ENCODE data around the gene CIP2A. TPM values are rescaled to one million over a fixed set of nuclear protein-coding genes. Genes with fewer than 3 reads are reported as not detected.

CIP2A gene
- total RNA-seq, 3 donors from 2014 or later: 2.8 to 6.8 (median 4.5) TPM

DNA sequence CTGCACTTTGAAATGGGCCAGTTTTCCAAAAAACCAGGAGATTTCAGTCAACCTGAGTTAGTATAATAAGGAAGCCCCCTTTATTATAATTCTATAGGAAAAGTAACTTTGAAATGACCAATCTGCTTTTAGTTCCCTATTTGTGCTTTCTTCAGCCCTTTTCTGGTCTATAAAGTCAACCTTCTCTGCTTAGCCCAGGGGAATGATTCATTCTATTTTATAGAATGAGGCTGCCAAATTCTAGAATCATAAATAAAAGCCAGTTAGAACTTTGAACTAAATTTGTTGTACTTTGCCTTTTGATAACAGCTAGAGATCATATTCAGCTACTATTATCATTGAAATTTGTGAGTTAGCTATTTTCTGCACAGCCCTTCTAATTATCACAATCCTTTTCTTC, 24.7 kb downstream of the CIP2A start:
- intact Hi-C loops (cut with DNase I, micrococcal nuclease): no loop called here

DNA sequence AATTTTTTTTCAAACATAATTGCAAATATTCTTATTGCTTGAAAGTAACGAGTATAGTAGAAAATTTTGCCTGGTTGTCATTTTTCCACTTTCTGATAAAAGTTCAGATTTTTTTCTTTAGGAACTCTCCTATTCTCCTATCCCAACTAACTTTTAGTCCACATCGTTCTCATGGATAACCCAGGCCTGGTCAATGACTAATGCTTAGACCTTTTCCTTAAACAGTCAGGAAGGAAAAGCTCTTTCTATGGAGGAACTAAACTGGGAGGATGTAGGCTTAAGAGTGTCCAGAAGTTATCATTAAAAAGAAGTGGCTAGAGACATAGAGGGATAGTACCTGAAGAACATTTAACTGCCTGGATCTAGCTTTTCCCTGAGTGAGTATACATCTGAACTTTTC, 26.7 kb downstream of the CIP2A start:
- DNase-seq: no peak
- TF ChIP-seq, protein P1, sequence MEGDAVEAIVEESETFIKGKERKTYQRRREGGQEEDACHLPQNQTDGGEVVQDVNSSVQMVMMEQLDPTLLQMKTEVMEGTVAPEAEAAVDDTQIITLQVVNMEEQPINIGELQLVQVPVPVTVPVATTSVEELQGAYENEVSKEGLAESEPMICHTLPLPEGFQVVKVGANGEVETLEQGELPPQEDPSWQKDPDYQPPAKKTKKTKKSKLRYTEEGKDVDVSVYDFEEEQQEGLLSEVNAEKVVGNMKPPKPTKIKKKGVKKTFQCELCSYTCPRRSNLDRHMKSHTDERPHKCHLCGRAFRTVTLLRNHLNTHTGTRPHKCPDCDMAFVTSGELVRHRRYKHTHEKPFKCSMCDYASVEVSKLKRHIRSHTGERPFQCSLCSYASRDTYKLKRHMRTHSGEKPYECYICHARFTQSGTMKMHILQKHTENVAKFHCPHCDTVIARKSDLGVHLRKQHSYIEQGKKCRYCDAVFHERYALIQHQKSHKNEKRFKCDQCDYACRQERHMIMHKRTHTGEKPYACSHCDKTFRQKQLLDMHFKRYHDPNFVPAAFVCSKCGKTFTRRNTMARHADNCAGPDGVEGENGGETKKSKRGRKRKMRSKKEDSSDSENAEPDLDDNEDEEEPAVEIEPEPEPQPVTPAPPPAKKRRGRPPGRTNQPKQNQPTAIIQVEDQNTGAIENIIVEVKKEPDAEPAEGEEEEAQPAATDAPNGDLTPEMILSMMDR (IDR thresholded peaks at IDR 0.05): no peak
- no peaks in the 10 kb centered on the region for H3K36me3 ChIP-seq (ENCODE audit: low read depth)
- H3K4me3 ChIP-seq: no peak overlapping the region
- no peaks in the 10 kb centered on the region for H3K4me1 ChIP-seq (ENCODE audit: low read depth)
- intact Hi-C loops (cut with DNase I, micrococcal nuclease): no loop called here
- ATAC-seq: no peak
- H3K9me3 ChIP-seq: no peaks in the 10 kb centered on the region

More for the DNA sequence above, 24.7 kb downstream of the CIP2A start:
- ATAC-seq: peak; percentile 24
- DNase-seq: no peak
- no peaks in the 10 kb centered on the region for H3K36me3 ChIP-seq (ENCODE audit: low read depth)
- no peak overlapping the region for H3K4me3 ChIP-seq
- H3K9me3 ChIP-seq: no peaks in the 10 kb centered on the region
- TF ChIP-seq, protein P1 (IDR thresholded peaks at IDR 0.05): no peak
- H3K4me1 ChIP-seq (ENCODE audit: low read depth): no peaks in the 10 kb centered on the region

DNA sequence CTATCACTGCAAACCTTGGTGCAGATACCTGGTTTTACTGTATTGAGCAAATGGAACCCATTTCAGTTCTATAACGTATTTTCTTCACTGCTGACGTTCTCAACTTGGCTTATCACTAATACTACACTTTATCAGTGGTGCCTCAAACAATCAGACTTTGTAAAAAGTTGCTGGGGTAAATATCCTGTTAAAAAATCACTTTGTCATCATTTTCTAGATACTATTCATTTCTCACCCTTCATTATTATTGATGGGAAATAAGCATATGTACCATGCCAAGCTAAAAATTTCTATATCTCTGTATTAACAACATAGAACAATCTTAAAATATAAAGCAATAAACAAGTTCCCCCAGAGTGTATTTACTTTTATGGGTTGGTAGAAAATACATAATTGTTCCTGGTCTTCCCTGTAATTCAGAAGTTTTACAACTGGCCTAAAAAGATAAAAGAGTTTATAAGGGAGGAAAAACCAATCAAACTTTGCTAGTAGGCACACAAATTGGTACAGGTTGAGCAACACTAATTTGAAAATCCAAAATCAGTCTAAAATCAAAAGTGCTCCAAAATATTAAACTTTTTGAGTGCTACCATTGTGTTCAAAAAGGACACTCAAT, 33.2 kb downstream of the CIP2A start:
- TF ChIP-seq, protein P1 (IDR thresholded peaks at IDR 0.05): no peak
- H3K9me3 ChIP-seq: no peaks in the 10 kb centered on the region
- H3K4me3 ChIP-seq: no peak overlapping the region
- DNase-seq (no peak), ATAC-seq (peak; percentile 54)
- H3K4me1 ChIP-seq (ENCODE audit: low read depth): no peaks in the 10 kb centered on the region
- H3K36me3 ChIP-seq (ENCODE audit: low read depth): no peaks in the 10 kb centered on the region
- intact Hi-C loops (cut with DNase I, micrococcal nuclease): loop anchor here in 1 of 2 donors (10.0 kb wide), 1 partner anchor 61 kb away; no protein-coding TSS in a partner anchor

DNA sequence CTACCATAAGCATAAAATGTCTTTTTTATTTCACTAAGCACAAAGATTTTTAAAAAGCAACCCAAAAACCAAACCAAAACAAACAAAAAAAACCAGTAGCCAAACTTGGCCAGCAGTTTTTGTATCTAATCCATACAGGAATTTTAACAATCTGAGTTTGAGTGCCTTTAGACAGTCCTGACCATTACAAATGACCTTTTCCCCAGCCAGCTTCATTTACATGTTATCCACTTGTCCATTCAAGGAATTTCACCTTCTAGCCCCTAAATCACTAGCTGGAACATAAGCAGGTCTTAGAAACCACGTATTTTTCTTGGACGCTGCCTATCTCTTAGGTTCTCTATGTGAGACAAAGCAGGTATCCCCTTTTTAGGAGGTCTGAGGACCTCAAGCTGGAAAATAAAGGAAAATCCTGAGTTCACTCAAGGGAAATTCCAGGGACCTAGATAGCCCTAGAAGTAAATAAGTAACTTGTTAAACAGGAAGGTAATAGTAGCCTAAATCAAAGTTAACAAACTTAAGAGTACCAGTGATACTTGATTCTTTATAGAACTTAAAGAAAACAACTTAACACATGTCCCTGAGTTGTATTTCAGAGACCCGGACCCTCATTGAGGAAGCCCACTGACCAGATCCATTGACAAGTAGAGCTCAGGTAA, 34.2 kb downstream of the CIP2A start:
- H3K9me3 ChIP-seq: no peaks in the 10 kb centered on the region
- ATAC-seq (peak; percentile 75), DNase-seq (peak in 1 of 3 donors; percentile 5)
- TF ChIP-seq, protein P1 (IDR thresholded peaks at IDR 0.05): no peak
- H3K4me1 ChIP-seq (ENCODE audit: low read depth): no peaks in the 10 kb centered on the region
- no peak overlapping the region for H3K4me3 ChIP-seq
- no peaks in the 10 kb centered on the region for H3K36me3 ChIP-seq (ENCODE audit: low read depth)
- intact Hi-C loops (cut with DNase I, micrococcal nuclease): loop anchor here (5.0 to 10.0 kb wide), 2 partner anchors 60 to 63 kb away; no protein-coding TSS in a partner anchor

DNA sequence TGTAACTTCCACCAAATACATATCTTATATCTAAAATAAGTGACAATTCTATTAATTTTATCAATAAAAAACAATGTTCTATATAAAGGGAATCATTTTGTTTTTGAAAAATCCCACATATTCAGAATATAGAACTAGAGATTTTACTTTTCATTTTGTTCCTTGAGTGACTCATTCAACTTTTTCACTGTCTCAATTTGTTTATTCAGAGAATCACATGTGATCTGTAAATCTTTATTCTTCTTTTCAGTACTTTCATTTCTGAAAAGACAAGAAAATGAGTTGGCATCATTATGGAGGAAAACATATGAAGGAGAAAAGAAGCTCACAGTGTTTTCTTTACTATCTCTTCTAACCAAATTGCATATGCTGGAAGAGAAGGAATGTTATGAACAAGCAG, 35.0 kb downstream of the CIP2A start:
- H3K9me3 ChIP-seq: no peaks in the 10 kb centered on the region
- H3K4me1 ChIP-seq (ENCODE audit: low read depth): no peaks in the 10 kb centered on the region
- H3K4me3 ChIP-seq: no peak overlapping the region
- TF ChIP-seq, protein P1 (IDR thresholded peaks at IDR 0.05): no peak
- intact Hi-C loops (cut with DNase I, micrococcal nuclease): loop anchor here (5.0 to 10.0 kb wide), 2 partner anchors 59 to 62 kb away; no protein-coding TSS in a partner anchor
- no peaks in the 10 kb centered on the region for H3K36me3 ChIP-seq (ENCODE audit: low read depth)
- ATAC-seq (peak; percentile 34), DNase-seq (no peak)
